ENCODE data around the gene ECE2.

Gene ECE2

DNA sequence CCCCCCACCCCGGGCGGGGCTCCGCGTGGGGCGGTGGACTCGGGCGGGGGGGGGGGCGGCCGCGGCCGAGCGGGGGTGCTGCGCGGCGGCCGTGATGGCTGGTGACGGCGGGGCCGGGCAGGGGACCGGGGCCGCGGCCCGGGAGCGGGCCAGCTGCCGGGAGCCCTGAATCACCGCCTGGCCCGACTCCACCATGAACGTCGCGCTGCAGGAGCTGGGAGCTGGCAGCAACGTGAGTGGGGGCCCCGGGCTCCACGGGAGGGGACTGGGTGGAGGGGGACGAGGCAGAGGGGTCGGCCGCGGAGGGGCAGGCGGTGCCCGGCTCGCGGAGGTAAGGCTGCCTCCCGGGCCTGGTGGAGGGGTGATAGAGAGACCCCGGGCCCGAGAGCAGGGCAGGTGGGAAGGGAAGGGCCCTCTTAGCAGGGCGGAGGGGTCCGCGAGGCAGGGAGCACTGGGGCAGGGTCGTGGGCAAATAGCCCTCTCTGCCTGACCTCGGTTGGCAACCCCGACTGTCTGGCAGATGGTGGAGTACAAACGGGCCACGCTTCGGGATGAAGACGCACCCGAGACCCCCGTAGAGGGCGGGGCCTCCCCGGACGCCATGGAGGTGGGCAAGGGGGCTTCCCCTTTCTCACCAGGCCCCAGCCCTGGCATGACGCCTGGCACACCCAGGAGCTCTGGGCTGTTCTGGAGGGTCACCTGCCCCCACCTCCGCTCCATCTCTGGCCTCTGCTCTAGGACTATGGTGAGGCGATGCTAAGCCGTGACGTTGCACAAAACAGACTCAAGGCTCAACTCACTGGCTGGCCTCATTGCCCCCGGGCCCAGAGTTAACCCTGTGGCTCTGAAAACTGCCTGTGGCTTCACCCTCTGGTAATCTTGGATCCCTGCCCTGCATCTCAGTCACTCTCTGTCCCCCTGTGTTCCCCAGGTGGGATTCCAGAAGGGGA, at the start of gene ECE2:
Gene ECE2, plus strand, starts transcription at position 62 of the 950 bp plus-strand sequence. Its CDS starts 132 bp downstream, at position 194.
- no peak for DNase-seq (ENCODE audit: low spot score)

DNA sequence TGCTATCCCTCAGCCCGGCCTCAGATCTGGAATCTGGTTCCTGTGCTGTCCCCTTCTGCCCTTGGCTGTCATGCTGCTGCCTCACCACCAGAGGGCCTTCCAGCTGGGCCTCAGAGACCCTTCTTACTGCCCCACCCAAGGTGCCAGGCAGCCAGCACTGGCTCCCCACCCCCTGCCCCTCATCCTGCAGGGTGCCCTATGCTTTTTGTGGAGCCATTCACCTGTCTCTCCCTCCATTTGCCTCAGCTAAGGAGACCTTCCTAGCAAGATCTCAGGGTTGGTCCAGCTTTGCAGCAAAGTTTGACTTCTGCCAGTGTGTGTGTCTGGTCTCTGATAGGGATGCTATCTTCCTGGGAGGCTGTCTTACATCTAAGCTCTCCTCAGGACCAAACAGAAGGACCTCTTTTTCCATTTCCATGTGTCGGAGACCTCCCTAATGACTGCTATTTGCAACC, 48.3 kb upstream of the ECE2 start:
- DNase-seq (ENCODE audit: low spot score) = peak; percentile 66

DNA sequence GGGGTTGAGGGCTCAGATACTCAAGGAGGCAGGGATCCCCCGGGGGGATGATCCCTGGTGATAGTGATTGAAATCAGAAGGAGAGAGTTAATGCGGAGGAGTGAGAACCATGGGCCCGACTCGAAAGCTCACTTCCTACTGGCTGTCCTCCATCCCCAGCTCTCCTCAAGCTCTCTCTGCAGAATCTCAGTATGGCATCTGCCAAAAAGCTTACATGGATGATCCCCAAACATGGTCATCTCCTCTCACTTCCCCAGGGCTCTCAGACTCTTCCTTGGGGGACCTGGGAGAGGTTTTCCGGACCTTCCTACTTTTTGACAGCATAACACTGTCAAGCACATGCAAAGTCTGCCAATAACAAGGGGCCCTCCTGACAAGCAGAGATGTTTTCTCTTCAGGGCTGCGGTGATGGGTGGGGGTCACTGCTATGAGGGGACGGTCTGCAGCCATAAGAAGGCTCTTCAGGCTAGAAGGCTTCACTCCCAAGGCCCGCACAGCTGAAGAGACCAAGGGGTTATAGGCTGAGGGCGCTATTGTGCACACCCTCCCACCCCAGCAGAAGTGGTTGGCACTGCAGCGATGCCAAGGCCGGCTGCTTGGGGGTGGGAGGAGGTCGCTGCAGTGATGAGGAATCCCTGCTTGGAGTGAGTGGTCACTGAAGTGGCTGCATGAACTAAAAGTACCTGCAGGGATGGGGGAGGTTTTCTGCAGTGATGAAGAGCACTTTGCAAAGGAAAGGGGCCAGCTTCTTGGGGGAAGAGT, 47.3 kb upstream of the ECE2 start:
- no peak for DNase-seq (ENCODE audit: low spot score)

DNA sequence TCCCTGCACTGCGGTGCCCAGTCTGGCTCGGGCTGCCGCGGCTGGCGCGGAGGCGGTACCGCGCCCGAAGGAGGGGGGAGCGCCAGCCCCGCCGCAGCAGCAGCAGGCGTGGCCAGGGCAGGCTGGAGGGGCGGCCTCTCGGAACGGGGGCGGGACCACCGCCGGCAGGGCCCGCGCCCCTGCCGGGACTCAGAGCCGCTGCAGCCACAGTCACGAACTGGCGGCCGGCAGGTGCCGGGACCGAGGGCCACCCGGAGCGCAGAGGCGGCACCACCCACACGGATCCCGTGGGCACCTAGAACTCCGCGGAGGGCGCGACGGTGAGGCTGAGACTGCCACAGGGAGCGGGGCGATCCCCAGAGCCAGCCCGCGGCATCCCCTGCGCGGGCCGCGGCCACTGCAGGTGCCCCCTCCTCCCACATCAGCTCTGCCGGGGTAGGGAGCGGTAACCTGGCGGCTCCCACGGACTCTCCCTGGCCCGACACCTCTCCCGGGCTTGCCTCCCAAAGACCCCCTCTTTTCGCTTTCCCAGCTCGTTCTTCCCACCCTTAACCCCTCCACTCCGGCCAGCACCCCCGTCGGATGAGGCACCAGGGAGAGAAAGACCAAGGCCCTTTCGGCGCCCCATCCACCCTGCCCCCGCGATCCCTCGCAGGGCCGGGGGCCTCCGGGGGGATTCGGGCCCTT, 46.3 kb upstream of the ECE2 start, which contains the start of gene VWA5B2:
Gene VWA5B2, plus strand, starts transcription at position 192 of the 687 bp plus-strand sequence. CDS start 944 bp downstream, outside the sequence.
- peak; percentile 81 for DNase-seq (ENCODE audit: low spot score)

DNA sequence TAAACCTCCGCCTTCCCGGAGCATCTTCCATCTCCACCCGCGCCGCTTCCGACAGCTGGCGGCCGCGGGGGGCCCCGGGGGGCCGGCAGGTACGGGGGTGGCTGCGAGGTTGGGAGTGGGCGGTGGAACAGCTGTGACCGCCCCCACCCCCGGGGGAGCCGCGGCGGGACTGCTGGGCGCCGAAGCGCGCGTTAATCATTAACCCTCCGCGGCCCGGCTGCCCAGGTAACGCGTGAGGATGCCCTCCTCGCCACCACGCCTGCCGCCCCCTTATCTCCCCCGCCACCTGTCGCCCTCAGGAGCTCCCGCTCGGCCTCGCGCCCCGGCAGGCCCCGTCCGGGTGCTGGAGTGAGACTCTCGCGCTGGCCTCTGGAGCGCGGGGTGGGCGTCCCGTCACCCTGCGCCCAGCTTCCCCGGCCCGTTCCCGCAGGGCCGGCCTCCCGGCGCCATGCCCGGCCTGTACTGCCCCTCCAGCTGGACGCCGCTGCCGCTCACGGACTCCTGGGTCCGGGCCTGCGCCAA, 45.7 kb upstream of the ECE2 start:
- DNase-seq (ENCODE audit: low spot score) = peak; percentile 33

DNA sequence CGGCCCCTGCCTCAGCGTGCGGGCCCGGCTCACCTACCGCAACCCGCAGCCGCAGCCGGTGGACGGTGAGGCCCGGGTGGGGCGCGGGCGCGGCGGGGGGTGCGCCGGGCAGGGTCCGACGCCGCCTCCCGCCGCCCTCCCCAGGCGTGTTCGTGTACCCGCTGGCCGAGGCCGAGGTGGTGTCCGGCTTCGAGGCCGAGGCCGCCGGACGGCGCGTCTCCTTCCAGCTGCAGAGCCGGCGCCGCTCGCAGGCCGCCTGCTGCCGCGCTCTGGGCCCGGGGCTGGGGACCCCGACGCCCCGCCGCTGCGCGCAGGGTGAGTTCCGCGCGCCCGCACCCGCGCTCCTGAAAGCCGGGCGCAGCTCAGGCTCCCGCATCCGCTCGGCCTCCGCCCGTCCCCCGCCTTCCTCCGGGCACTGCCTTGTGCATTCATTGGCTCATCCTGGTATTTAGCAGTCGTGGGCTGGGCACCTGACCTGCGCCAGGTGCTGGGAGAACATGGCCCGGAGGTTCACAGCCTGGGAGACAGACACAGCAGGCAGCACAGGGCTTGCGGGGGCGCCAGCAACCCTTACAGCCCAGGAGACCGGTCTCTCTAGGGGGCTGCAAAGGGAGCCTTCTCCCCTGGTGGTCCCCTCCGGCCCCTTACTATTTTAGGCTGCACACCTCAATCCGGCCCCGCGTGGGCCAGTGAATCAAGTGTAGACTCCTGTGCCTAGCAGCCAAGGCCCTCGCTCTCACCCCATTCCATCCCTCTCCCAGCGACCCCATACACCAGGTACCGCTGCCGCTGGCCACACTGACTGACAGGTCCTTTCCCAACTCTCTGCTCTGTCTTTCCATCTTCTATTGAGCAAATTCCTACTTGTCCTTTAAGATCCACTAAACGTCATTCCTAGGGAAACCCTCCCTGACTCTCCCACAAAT, 45.0 kb upstream of the ECE2 start:
- peak; percentile 77 for DNase-seq (ENCODE audit: low spot score)

DNA sequence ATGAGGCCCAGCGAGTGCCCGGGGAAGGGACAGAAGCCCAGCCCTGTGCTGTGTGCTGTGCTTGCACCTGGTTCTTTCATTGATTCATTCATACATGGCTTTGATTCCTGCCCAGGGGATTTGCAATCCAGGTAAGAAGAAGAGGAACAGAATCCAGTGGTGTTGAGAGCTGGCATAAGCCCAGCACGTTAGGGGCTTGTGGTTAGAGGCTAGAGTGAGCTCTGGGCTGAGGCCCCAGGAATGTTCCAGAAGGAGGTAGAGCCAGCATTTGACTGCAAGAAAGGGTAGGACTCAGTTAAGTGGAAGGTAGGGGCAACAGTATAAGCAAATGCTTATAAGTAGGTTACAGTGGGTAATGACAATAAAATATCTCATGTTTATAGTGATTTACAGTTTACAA, 44.2 kb upstream of the ECE2 start:
- DNase-seq (ENCODE audit: low spot score) = no peak

DNA sequence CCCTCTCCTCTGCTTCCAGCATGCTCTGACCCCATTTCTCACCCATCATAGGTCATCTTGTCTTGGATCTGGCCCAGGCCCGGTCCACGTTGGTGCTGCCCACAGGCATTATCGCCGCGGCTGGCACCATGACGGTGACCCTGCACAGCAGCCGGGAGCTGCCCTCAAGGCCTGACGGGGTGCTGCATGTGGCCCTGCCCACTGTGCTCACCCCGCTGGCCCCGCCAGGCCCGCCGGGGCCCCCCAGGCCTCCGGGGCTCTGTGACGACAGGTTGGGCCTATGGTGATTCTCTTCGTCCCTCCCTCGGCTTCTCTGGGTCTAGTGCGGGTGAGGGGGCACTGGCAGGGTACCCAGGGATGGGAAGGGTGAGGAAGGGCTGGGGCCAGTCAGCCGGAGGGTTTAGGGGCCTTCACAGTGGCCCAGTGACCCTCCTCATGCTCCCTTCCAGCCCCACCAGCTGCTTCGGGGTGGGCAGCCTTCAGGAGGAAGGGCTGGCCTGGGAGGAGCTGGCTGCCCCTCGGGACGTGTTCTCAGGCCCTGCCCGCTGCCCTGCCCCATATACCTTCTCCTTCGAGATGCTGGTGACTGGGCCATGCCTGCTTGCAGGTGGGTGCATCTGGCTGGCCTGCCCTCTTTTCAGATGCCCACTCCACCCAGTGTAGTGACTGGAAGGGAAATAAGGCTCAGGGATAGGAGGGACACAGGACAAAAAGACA, 42.5 kb upstream of the ECE2 start:
- no peak for DNase-seq (ENCODE audit: low spot score)

DNA sequence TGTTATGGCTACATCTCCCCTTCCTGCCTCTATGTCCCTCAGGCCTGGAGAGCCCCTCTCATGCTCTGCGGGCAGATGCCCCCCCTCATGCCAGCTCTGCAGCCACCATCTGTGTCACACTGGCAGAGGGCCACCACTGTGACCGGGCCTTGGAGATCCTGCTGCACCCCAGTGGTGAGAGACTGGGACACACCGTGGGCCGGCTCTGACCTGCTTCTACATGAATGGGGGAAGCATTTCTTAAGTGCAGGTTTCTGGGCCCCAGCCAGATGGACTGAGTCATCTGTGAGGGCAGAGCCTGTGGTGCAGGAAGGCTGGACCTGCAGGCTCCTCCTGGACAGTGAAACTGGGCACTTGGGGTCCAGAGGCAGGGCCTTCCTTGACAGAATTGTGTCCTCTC, 41.6 kb upstream of the ECE2 start:
- peak; percentile 83 for DNase-seq (ENCODE audit: low spot score)

DNA sequence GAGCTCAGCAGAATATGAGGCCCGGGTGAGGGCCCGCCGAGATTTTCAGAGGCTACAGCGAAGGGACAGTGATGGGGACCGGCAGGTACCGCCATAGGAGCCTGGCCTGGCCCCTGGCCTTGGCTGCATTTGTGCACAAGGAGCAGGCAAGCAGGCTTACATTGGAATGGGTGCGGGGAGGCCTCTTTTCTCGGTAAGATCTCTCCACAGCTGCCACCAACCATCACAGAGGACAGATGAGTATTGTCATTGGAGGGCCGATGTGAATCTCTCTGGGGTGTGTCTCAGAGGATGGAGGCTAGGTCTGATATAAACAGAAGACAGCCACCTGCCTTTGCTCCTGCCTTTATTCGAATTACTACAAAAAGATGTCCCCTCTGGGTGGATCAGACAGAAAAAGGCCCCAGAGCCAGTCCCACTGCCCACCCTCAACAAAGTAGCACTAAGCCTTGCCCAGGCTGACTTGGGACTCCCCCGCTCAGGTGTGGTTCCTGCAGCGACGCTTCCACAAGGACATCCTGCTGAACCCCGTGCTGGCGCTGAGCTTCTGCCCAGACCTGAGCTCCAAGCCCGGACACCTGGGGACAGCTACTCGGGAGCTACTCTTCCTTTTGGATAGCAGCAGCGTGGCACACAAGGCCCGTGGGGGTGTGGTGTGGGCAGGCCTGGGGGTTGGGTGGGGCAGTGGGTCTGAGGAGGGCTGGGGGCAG, 41.0 kb upstream of the ECE2 start:
- DNase-seq (ENCODE audit: low spot score) = no peak

DNA sequence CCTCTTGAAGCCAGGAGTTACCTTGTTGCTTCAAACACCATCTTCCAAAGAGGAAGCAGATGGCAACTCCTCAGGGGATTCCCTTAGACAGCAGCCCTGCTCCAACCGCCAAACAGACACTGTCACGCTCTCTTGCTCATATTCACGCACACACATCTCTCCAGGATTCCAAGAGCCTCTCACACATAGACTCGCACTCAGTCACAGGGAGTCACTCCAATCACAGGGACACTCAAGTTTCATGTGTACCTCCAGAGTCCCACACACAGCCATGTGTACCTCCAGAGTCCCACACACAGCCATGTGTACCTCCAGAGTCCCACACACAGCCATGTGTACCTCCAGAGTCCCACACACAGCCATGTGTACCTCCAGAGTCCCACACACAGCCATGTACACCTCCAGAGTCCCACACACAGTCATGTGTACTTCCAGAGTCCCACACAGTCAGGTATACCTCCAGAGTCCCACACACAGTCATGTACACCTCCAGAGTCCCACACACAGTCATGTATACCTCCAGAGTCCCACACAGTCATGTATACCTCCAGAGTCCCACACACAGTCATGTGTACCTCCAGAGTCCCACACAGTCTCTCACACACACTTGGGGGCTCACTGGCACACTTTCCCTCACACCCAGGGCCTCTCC, 40.3 kb upstream of the ECE2 start:
- no peak for DNase-seq (ENCODE audit: low spot score)

DNA sequence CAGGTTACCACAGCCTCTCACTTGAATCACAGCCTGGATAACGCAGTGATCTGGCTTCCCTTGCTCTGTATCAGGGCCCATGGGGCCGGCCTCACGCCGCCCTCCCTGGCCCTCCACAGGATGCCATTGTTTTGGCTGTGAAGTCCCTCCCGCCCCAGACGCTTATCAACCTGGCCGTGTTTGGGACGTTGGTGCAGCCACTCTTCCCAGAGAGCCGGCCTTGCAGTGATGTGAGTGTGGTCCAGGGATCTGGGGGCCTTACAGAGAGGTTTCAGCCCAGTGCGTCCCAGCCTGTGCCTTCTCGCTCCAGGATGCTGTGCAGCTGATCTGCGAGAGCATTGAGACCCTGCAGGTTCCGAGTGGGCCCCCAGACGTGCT, 39.8 kb upstream of the ECE2 start:
- no peak for DNase-seq (ENCODE audit: low spot score)

DNA sequence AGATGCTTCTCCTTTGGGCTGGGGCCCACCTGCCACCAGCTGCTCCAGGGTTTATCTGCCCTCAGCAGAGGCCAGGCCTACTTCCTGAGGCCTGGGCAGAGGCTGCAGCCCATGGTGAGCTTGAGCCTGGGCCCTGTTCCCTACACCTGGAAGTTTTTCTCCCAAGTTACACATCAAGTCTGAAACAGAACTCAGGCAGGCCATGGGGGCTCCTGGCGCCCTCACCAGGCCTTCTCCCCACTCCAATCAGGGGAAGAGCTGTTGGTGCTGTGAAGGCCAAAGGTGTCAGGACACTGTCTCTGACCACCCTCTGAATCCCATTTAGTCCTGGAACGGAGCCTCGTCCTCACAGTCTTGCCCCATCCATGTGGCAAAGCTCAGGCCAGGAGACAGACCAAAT, 39.2 kb upstream of the ECE2 start:
- DNase-seq (ENCODE audit: low spot score) = no peak

DNA sequence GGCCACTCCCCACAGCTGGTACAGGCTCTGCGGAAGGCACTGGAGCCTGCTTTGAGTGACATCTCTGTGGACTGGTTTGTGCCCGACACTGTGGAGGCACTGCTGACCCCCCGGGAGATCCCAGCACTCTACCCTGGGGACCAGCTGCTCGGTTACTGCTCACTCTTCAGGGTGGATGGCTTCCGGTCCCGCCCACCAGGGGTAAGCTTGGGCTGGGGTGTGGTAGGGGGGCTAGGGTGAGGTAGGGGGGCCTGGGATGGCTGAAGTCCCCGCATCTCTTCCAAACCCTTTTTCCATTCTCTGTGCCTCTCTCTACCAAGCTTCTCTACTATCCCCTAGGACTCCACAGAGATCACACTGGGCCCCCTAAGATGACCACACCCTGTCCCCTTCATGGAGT, 38.6 kb upstream of the ECE2 start:
- DNase-seq (ENCODE audit: low spot score) = no peak

DNA sequence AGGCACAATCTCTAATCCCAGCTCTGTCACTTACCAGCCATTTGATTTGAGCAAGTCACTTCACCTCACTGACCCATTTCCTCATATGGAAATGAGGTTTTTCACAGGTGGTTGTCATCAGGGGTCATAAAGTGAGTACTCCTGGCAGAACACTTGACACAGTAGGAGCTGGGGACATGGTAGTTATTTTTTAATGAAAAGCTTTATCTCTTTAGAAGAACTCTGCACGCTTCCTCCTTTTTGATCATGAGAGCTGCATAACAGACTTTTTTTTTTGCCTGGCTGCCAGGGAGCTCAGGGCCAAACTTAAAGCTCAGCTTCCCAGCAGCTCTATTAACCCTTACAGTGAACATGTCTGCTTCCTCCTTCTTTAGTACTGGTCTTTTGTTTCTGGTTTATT, 38.0 kb upstream of the ECE2 start:
- DNase-seq (ENCODE audit: low spot score) = no peak

DNA sequence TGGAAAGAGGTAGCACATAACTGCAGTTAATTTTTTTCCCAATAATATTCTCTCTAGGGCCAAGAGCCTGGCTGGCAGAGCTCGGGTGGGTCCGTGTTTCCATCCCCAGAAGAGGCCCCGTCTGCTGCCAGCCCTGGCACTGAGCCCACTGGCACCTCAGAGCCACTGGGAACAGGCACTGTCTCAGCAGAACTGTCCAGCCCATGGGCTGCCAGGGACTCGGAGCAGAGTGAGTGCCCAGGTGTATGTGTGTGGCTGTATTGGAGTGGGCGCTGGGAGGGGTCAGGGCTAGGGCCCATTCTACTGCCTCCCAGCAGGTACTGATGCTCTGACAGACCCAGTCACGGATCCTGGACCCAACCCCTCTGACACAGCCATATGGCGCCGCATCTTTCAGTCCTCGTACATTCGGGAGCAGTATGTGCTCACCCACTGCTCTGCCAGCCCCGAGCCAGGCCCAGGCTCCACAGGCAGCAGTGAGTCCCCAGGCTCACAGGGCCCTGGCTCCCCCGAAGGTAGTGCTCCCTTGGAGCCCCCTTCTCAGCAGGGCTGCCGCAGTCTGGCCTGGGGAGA, 37.5 kb upstream of the ECE2 start:
- no peak for DNase-seq (ENCODE audit: low spot score)

DNA sequence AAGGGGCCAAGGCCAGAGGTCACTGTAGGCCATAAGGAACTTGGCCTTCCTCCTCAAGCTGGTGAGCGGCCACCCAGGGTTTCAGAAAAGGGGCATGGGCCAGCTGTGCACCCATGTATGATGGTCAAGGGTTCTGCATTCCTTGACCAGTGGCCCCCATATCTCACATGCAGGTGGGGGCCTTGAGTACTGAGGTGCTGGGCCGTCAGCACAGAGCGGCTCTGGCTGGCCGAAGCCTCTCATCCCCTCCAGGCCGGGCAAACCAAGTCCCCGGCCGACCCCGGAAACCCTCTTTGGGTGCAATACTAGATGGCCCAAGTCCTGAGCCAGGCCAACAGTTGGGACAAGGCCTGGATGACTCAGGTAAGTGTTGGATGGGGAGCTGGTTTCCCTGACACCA, 36.6 kb upstream of the ECE2 start:
- DNase-seq (ENCODE audit: low spot score) = no peak

DNA sequence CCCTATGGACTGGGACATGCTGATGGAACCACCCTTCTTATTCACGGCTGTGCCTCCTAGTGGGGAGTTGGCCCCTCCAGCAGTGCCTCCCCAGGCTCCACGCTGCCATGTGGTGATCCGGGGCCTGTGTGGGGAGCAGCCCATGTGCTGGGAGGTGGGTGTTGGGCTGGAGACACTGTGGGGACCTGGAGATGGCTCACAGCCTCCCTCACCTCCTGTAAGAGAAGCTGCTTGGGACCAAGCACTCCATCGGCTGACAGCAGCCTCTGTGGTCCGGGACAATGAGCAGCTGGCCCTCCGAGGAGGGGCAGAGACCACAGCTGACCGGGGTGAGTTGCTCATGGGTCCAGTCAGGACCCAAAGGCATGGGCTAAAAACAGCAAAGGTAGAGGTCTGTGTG, 36.1 kb upstream of the ECE2 start:
- DNase-seq (ENCODE audit: low spot score) = no peak

All from SW480 (cell line).